CD4-positive, CD25-positive, alpha-beta regulatory T cell (primary cell): Measurements from ENCODE around the gene RNF20. TPM values are rescaled to one million over a fixed set of nuclear protein-coding genes. Genes with fewer than 3 reads are reported as not detected.

Source experiments
- ATAC-seq, 2 donors: fragments of 150-1000 bp; cut with Tn5 transposase; one replicate each; pipeline ENCODE4 v1.10.0; 2021; ENCODE audit warnings: low read depth in 2 of 2, moderate number of reproducible peaks in 2 of 2, moderate library complexity in 1 of 2
- DNase-seq, 3 donors: peaks; one replicate each; pipeline versions ENCODE4 v3.0.0 to v3.0.0-alpha.2; 2012 to 2022; ENCODE audit warnings: mixed read lengths in 1 of 3
- H3K27ac ChIP-seq: one replicate; pipeline ENCODE4 v1.7.0; 2013; ENCODE audit warnings: mild to moderate bottlenecking, low read length; ENCODE audit not compliant: insufficient read depth, poor library complexity, severe bottlenecking
- H3K27me3 ChIP-seq: one replicate; pipeline ENCODE4 v1.7.0; 2013; ENCODE audit warnings: low read length; ENCODE audit not compliant: control insufficient read depth, insufficient read depth
- H3K36me3 ChIP-seq: one replicate; pipeline ENCODE4 v1.7.0; 2013; ENCODE audit warnings: mild to moderate bottlenecking, low read length, moderate library complexity; ENCODE audit not compliant: control insufficient read depth, insufficient read depth
- H3K4me1 ChIP-seq: 2 replicates; pipeline ENCODE4 v1.7.0; 2013; ENCODE audit warnings: mild to moderate bottlenecking, low read length; ENCODE audit not compliant: insufficient read depth, control insufficient read depth, poor library complexity, severe bottlenecking
- H3K4me3 ChIP-seq: one replicate; pipeline ENCODE4 v1.7.0; 2013; ENCODE audit warnings: low read depth, mild to moderate bottlenecking, low read length, moderate library complexity
- H3K9me3 ChIP-seq, 2 experiments: 1 replicate in 1 of 2; 2 replicates in 1 of 2; pipeline ENCODE4 v1.7.0; 2013; ENCODE audit warnings: low read length in 2 of 2, mild to moderate bottlenecking in 1 of 2, moderate library complexity in 1 of 2; ENCODE audit not compliant: control insufficient read depth in 2 of 2
- H3K27ac Mint-ChIP-seq, 3 donors: one replicate each; pipeline ENCODE4 v1.8.0; 2020 to 2022; ENCODE audit warnings: mild to moderate bottlenecking in 3 of 3, mixed read lengths in 3 of 3, moderate library complexity in 2 of 3
- H3K27me3 Mint-ChIP-seq: one replicate; pipeline ENCODE4 v1.8.0; 2022; ENCODE audit warnings: mild to moderate bottlenecking, mixed read lengths
- H3K36me3 Mint-ChIP-seq: one replicate; pipeline ENCODE4 v1.8.0; 2020; ENCODE audit warnings: mixed read lengths
- H3K4me1 Mint-ChIP-seq, 4 donors: one replicate each; pipeline ENCODE4 v1.8.0; 2020 to 2022; ENCODE audit warnings: mixed read lengths in 4 of 4, mild to moderate bottlenecking in 1 of 4
- H3K4me3 Mint-ChIP-seq, 4 donors: one replicate each; pipeline ENCODE4 v1.8.0; 2020 to 2022; ENCODE audit warnings: mild to moderate bottlenecking in 4 of 4, mixed read lengths in 4 of 4, moderate library complexity in 3 of 4
- H3K9me3 Mint-ChIP-seq, 7 donors: one replicate each; pipeline ENCODE4 v1.8.0; 2020 to 2022; ENCODE audit warnings: mixed read lengths in 7 of 7, mild to moderate bottlenecking in 3 of 7, moderate library complexity in 2 of 7
- polyA plus RNA-seq, 4 donors: library from polyadenylated mRNA; unstranded; fragments of 300-500 nt; fragmentation: Illumina TruSeq; gene quantifications; one replicate each; pipeline ENCODE4 v1.2.3, GENCODE V29; 2021
- total RNA-seq: library from RNA; stranded (reverse); gene quantifications from one replicate; pipeline ENCODE4 v1.2.3, GENCODE V29; 2022

The RNF20 gene
- total and polyA plus RNA-seq, 5 donors from 2014 or later: 31.3 to 50.0 (median 42.2) TPM

DNA sequence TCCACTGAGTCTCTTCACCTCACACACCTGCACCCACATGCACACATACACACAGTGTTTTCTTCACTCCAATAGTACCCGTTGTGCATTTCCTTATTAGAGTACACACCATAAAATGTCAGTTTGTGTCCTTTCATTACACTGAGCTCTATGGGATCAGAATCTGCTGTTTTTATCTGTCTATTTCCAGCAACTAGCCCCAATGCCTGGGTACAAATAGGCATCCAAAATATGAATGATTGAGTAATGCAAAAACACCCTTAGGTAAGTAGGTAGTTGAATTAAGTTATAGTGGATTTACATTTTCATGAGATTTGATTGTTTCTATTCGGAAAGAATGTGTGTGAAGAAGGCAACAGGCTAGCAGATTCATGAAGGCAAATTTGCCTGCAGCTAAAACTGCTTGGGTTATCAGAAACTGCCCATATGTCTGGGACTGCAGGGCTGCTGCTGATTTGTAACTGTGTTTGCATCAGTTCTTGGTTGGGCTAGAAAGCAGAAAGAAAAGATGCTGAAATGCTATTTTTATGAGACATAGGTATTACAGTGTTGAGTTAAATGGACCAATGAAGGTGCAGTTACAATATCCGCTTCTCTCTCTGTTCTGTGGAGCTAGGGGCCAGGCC lies 34.2 kb downstream of the RNF20 start:
- peaks cover 38% of the 10 kb centered on the region for H3K4me1 ChIP-seq
- no peak for ATAC-seq
- Mint-ChIP-seq H3K36me3 (peaks cover 38% of the 10 kb centered on the region), H3K4me3 (no peak overlapping the region), H3K9me3 (no peaks in the 10 kb centered on the region), H3K27me3 (no peaks in the 10 kb centered on the region), H3K27ac (peak overlapping the region; percentile 76 to 91 (median 86)), H3K4me1 (peaks cover 16 to 60% (median 45%) of the 10 kb centered on the region in 4 donors)
- H3K27ac ChIP-seq: peak overlapping the region; percentile 5
- H3K4me3 ChIP-seq: no peak overlapping the region
- DNase-seq: no peak
- H3K27me3 ChIP-seq: no peaks in the 10 kb centered on the region
- H3K36me3 ChIP-seq: peaks cover 22% of the 10 kb centered on the region
- H3K9me3 ChIP-seq: no peaks in the 10 kb centered on the region

DNA sequence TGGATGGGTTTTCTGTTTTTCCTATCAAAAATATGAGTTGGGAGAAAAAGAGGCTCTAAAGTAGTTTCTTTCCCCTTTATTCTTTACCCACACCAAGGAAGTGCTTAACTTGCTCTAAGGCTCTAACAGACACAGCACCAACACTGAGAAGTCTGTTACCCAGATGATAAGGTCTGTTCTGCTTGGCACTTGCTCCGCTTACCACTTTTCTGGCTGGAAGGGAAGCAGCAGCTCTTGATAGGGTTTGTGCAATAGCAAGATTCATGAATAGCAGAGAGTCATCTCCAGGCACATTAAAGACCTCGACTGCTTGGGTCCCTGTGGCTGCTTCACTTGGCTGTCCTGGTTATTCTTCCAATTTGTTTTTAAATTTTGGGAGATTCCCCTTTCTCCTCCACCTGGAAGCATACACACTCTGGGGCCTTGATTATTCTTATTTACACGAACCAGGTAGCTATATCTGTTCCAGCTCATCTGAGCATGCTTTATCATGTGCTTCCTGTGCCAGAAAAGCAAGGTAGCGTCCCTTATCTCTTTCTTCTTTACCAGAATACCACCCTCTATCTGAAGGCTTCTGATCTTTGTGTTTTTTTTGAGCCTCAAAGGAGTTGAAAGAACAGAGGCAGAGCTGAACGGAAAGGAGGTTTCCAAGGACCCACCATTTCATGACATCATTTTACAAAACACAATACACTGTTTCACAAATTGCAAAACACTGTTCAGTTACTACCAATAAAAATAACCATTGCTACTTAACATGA lies 36.3 kb downstream of the RNF20 start:
- no peaks in the 10 kb centered on the region for H3K27me3 ChIP-seq
- Mint-ChIP-seq H3K27ac (peak overlapping the region; percentile 92 to 98 (median 95)), H3K36me3 (peaks cover 23% of the 10 kb centered on the region), H3K4me3 (peak overlapping the region; percentile 27 to 71 (median 67)), H3K9me3 (no peaks in the 10 kb centered on the region), H3K27me3 (no peaks in the 10 kb centered on the region), H3K4me1 (peaks cover 28 to 79% (median 63%) of the 10 kb centered on the region in 4 donors)
- peaks cover 9% of the 10 kb centered on the region for H3K36me3 ChIP-seq
- ATAC-seq (peak; percentile 79 to 85), DNase-seq (peak in 2 of 3 donors; percentile 63 to 78)
- peak overlapping the region; percentile 45 for H3K4me3 ChIP-seq
- peaks cover 58% of the 10 kb centered on the region for H3K4me1 ChIP-seq
- H3K9me3 ChIP-seq: no peaks in the 10 kb centered on the region
- peak overlapping the region; percentile 67 for H3K27ac ChIP-seq

DNA sequence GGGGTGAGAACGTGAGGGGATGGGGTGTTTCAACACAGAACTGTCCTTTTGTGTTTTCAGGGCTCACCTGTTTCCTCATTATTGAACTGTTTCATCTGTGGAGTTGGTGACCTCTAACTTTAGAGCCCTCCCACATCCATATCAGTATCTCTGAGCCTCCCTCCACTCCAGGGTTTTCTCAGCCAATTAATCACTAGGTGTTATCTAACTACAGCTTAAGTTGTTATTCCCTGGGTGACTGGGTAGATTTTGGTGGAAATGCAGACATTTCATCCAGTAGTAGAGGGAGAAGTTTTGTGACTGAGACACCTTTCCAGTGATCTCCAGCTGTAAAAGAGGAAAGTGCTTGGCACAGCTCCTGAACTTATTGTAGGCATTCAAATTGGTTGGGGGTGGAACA lies 37.5 kb downstream of the RNF20 start:
- peak overlapping the region; percentile 67 for H3K27ac ChIP-seq
- H3K4me1 ChIP-seq: peaks cover 58% of the 10 kb centered on the region
- H3K9me3 Mint-ChIP-seq: no peaks in the 10 kb centered on the region
- peak overlapping the region in 2 of 4 donors; percentile 64 to 70 for H3K4me3 Mint-ChIP-seq
- no peaks in the 10 kb centered on the region for H3K27me3 ChIP-seq
- ATAC-seq (no peak), DNase-seq (no peak)
- H3K4me3 ChIP-seq: no peak overlapping the region
- no peaks in the 10 kb centered on the region for H3K36me3 ChIP-seq
- no peaks in the 10 kb centered on the region for H3K9me3 ChIP-seq
- peak overlapping the region; percentile 92 to 98 (median 95) for H3K27ac Mint-ChIP-seq
- H3K27me3 Mint-ChIP-seq: no peaks in the 10 kb centered on the region
- peaks cover 16% of the 10 kb centered on the region for H3K36me3 Mint-ChIP-seq
- H3K4me1 Mint-ChIP-seq: peaks cover 28 to 87% (median 67%) of the 10 kb centered on the region in 4 donors

DNA sequence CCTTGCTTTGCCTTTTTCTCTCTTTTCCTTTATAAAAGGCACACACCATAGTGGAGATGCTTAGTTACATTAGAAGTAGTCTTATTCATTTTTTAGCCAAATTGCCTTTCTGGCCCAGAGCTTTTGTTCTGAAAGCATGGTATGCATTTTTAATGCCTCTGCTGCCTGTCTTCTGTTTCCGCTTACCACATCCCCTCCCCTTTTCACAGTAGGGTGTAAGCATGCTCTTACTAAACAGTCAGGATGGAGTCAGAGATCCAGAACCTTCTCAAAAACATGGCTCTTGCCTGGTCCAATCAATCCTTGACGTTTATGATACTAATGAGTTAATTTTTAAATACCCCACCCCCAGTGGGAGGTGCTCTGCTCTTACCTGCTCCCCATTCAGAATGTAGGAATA lies 38.7 kb downstream of the RNF20 start:
- ATAC-seq: peak in 1 of 2 donors; percentile 47
- no peaks in the 10 kb centered on the region for H3K27me3 Mint-ChIP-seq
- Histone ChIP-seq H3K27ac (peak overlapping the region; percentile 67), H3K27me3 (no peaks in the 10 kb centered on the region), H3K4me3 (peak overlapping the region; percentile 45), H3K36me3 (no peaks in the 10 kb centered on the region), H3K9me3 (no peaks in the 10 kb centered on the region), H3K4me1 (peaks cover 58% of the 10 kb centered on the region)
- H3K4me3 Mint-ChIP-seq: peak overlapping the region; percentile 42 to 80 (median 68)
- H3K9me3 Mint-ChIP-seq: no peaks in the 10 kb centered on the region
- H3K27ac Mint-ChIP-seq: peak overlapping the region; percentile 92 to 98 (median 95)
- peak in 1 of 3 donors; percentile 63 for DNase-seq
- H3K4me1 Mint-ChIP-seq: peaks cover 22 to 90% (median 61%) of the 10 kb centered on the region in 4 donors
- H3K36me3 Mint-ChIP-seq: peaks cover 12% of the 10 kb centered on the region

DNA sequence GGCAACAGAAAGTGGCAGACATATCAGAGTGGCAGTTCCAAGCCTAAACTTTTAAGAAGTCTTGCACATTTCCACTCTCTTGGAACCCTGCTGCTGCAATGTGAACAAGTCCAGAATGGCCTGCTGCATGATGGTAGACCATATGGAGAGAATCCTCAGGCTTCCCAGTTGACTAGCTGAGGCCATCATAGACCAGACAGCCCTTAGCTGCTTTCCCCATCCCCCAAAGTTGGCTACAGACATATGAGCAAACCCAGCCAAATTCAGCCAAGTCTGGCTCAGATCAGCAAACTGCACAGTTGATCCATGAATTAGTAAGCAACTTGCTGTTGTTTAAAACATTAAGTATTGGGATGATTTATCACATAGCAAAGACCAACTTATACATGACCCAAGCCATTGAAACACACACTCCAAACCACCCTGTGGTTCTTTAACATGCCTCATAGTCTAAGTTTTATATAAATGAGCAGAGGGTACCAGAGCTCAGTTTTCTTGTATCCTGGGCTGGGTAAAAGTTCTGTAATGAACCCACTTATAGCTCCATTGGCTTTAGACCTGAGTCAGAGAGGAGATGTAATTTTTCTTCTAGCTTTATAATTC lies 41.2 kb downstream of the RNF20 start:
- ATAC-seq (no peak), DNase-seq (no peak)
- peaks cover 21 to 64% (median 49%) of the 10 kb centered on the region in 4 donors for H3K4me1 Mint-ChIP-seq
- Histone ChIP-seq H3K36me3 (no peaks in the 10 kb centered on the region), H3K4me3 (no peak overlapping the region), H3K9me3 (no peaks in the 10 kb centered on the region), H3K27ac (no peak overlapping the region), H3K27me3 (no peaks in the 10 kb centered on the region), H3K4me1 (peaks cover 49% of the 10 kb centered on the region)
- no peaks in the 10 kb centered on the region for H3K27me3 Mint-ChIP-seq
- H3K9me3 Mint-ChIP-seq: no peaks in the 10 kb centered on the region
- H3K36me3 Mint-ChIP-seq: no peaks in the 10 kb centered on the region
- no peak overlapping the region for H3K4me3 Mint-ChIP-seq
- H3K27ac Mint-ChIP-seq: peak overlapping the region; percentile 17 to 98 (median 95)

DNA sequence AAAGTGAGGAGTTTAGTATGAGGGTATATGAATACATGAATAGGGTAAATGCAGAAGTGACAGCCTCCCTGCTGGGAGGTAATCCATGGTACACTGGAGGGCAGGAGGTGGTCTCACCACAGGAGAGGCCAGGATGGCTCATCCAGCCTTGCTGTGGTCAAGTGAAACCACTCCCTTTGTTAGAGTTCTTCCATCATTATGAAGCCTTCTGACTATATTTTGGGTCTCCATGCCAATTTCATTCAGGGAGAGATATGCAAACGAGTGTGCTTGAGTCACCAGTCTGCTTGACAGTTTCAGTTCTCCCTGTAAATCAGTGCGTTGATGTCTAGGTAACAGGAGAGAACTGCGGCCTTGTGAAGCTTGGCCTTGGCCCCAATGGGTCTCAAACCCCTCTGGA lies 44.7 kb downstream of the RNF20 start:
- Mint-ChIP-seq H3K36me3 (no peaks in the 10 kb centered on the region), H3K27me3 (no peaks in the 10 kb centered on the region), H3K9me3 (peaks cover 0 to 1% (median 0%) of the 10 kb centered on the region in 7 donors), H3K27ac (no peak overlapping the region), H3K4me3 (no peak overlapping the region), H3K4me1 (peaks cover 10 to 29% (median 18%) of the 10 kb centered on the region in 4 donors)
- DNase-seq (no peak), ATAC-seq (peak in 1 of 2 donors; percentile 28)
- no peaks in the 10 kb centered on the region for H3K9me3 ChIP-seq
- no peak overlapping the region for H3K27ac ChIP-seq
- H3K4me1 ChIP-seq: peaks cover 14% of the 10 kb centered on the region
- H3K27me3 ChIP-seq: no peaks in the 10 kb centered on the region
- H3K4me3 ChIP-seq: no peak overlapping the region
- no peaks in the 10 kb centered on the region for H3K36me3 ChIP-seq

DNA sequence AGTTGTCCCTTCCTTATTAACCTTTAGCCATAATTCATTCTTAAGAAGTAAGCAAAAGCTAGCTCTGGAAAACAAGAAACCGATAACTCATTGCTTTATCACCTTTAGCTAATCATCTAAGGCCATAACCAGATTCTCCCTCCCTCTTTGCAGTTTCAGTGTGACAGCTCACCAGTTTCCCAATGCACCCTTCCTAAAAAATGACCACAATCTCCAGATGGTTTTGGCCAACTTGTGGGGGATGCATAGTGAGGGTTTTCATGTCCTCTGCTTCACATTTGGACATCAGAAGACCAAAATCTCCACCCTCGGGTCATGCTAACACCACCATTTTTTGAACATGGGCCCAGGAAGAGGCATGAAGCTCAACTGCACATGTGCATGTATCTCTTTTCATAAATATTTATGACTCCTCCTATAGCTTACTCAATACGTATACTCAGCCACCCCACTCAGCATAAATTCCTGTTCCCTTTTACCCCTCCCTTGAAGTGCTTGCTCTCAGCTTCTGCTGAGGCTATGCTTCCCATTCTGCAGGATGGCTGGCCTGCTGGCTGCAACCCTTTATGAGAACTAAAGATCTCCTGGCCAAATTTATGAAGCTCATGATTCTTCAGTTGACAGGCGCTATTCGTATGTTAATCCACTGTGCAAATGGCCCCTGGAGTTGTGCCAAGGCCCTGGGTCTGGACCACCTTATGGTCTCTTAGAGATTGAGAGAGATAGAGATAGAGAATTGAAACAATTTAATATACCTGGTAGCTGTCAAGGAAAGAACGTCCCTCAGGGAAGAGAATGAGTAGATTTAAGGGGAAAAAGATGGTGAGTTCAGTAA lies 46.3 kb downstream of the RNF20 start:
- Histone ChIP-seq H3K9me3 (no peaks in the 10 kb centered on the region), H3K27ac (no peak overlapping the region), H3K4me1 (no peaks in the 10 kb centered on the region), H3K36me3 (no peaks in the 10 kb centered on the region), H3K27me3 (no peaks in the 10 kb centered on the region), H3K4me3 (no peak overlapping the region)
- H3K27me3 Mint-ChIP-seq: no peaks in the 10 kb centered on the region
- H3K4me3 Mint-ChIP-seq: no peak overlapping the region
- peaks cover 0 to 14% (median 3%) of the 10 kb centered on the region in 4 donors for H3K4me1 Mint-ChIP-seq
- H3K36me3 Mint-ChIP-seq: no peaks in the 10 kb centered on the region
- H3K27ac Mint-ChIP-seq: no peak overlapping the region
- ATAC-seq (no peak), DNase-seq (no peak)
- H3K9me3 Mint-ChIP-seq: peaks cover 0 to 1% (median 0%) of the 10 kb centered on the region in 7 donors
